Islet of Langerhans (tissue), 1 donor: ENCODE results near the gene CCDC33.
A peak's percentile ranks its signal among the peaks of the same experiment; 100 is the strongest.

ENCODE experiments used
- FAIRE-seq: peaks from one replicate; lab custom pipeline; 2011; peaks lifted over from hg19 to GRCh38; lab: Jason Lieb, UNC

CCDC33 gene

DNA sequence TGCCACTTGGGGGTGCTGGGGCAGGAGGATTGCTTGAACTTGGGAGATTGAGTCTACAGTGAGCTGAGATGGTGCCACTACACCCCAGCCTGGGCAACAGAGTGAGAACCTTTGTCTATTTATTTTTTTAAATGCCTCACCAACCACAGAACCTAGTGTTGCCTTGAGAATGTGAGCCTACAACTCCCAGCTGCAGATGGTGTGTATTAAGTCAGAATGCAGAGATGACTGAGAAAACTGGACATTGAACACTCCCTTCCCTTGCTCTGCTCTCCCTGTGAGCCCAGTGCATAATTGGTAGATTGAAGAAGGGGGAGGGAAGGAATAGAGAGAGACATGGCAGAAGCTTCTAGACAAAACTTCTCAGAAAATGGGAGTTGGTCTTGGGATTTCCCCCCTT, 53.5 kb downstream of the CCDC33 start:
- FAIRE-seq = no peak

GRCh38 chr15:74290645-74291044, 54.5 kb downstream of the CCDC33 start:
- no peak for FAIRE-seq

DNA sequence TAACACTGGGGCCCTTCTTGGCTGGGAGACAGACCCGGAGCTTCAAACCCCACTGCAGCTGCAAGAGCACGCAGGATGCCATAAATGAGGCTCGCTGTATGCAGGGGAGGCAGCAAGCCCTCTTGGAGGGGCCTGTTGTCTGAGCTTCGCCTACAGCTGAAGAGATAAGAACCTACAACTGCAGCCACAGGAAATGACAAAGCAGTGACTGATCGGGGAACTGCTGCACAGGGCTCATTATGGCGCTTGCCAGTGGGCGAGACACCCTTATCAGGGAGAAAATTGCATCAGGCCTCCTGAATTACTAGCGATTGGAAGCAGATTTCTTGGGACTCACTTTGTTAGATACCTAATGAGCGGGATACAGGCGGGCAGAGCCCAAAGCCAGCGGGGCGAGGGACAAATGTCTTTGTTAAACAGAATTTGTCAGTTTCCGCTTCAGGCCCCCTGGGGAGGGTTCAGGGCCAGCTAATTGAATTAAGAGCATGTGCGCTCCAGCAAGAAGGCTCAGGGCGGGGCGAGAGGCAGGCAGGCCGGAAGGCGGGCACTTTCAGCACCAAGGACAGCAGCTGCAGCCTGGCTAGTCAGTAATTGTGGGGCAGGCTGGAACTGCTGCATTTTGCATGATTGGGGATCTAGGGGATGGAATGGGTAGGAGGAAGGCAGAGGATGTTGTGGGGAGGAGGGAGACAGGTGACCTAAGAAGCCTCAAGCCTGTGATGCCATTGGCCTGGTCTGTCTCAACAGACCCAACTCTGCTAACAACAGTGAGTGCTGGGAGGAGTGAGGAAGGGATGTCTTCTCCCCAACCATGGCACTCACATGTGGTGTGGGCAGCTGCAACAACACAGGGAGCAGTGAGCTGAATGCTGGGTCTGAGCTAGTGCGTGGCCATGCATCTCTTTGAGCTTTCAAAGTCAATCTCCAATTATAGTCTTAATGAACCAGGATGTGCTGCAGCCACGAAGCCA, 55.3 kb downstream of the CCDC33 start:
- FAIRE-seq = no peak

DNA sequence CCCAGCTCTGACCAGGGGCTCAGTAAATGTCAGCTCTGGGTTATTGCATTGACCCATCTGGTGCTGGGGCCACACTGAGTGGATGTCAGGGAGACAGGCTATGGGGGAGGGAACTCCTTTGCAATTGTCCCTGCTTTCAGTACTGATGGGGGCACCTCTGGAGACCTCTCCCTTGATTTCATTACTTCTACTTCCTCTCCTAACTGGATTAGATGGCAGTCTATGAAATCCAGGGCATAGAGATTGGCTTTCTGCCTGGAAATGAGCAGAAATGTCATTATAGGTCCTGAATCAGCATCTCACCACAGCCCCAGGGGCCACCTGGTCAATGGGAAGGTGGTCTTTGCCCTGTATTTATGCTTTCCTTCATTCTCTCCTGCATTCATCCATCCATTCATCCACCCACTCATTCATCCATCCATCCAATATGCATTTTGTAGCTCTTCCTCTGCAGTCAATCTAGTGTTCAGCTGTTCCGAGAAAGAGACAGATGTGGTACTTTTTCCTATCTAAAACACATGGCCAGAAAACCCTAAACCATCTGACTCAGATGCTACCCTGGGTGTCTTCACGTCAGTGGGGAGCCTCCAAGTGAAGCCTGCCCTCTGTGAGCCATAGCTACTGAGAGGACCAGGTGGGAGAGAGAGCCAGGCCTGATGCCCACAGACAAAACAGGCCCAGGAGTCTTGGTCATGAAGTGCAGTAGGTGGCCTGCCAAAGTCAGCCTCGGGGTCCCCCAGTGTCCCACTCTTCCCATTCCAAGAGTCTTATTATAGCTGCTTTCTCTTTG, 57.1 kb downstream of the CCDC33 start:
- FAIRE-seq = no peak

DNA sequence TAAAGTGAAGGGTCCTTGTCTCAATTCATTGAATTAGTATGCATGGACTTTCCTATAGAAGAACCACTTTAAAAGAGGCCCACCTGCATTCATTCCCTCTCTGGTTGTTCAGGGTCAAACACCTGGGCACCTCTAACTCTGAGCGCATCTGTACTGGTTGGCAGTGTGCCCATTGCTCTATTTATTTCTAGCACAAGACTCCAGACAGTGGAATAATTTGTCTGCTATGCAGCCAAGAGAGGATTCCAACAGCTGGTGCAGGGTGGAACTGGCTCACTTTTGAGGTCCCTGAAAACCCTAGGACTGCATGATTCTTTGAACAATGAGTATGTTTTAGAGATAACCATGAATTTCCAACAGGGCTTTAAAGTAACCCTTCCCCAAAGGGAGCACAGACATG, 57.9 kb downstream of the CCDC33 start:
- no peak for FAIRE-seq

- FAIRE-seq = no peak
These were observed 59.7 kb downstream of the CCDC33 start for GRCh38 chr15:74295800-74296199.

- no peak for FAIRE-seq
These were observed 61.8 kb downstream of the CCDC33 start for GRCh38 chr15:74297887-74298286.

- no peak for FAIRE-seq
These were observed 64.1 kb downstream of the CCDC33 start for GRCh38 chr15:74300057-74300795.

- no peak for FAIRE-seq
These were observed 65.6 kb downstream of the CCDC33 start for GRCh38 chr15:74301583-74302361.

GRCh38 chr15:74302821-74303359, 66.8 kb downstream of the CCDC33 start:
- no peak for FAIRE-seq

- no peak for FAIRE-seq
These were observed 67.7 kb downstream of the CCDC33 start for GRCh38 chr15:74303741-74304309.

- no peak for FAIRE-seq
These were observed 68.3 kb downstream of the CCDC33 start for GRCh38 chr15:74304431-74304830.

DNA sequence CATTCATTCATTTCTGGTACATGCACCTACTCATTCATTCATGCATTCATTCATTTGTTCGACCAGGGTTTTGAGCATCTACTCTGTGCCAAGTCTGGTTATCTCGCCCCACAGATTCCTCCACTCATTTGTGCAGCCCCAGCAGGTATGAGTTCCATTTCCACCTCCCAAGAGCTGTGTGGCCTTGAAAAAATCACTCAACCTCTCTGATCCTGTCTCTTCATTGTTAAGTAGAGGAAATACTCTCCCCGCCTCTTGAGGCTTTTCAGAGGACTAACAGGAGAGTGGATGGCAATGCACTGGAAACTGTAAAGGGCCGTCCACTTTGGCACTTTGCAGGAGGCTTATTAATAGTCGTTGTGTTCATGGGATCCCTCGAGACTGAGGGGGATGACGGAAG, 69.6 kb downstream of the CCDC33 start:
- FAIRE-seq = no peak

DNA sequence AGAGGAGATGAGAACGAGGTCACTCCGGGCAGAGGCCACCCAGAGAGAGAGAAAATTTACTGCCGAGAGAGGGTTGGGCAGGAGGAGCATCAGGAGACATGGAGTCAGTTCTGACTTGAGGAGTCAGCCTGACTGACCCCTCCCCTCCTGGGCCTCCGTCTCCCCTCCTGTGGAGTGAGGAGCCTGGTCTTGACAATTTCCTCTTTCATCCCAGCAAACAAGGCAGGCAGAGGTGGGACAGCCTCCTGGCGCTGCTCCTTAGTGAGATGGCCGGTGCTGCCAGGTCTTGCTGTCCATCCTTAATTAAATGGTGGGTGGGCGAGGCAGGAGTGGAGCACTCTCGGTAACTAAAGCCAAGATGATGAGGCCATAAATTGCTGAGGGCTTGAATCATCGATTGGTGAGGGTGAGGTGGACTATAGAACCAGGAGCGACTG, 70.7 kb downstream of the CCDC33 start:
- FAIRE-seq = no peak

DNA sequence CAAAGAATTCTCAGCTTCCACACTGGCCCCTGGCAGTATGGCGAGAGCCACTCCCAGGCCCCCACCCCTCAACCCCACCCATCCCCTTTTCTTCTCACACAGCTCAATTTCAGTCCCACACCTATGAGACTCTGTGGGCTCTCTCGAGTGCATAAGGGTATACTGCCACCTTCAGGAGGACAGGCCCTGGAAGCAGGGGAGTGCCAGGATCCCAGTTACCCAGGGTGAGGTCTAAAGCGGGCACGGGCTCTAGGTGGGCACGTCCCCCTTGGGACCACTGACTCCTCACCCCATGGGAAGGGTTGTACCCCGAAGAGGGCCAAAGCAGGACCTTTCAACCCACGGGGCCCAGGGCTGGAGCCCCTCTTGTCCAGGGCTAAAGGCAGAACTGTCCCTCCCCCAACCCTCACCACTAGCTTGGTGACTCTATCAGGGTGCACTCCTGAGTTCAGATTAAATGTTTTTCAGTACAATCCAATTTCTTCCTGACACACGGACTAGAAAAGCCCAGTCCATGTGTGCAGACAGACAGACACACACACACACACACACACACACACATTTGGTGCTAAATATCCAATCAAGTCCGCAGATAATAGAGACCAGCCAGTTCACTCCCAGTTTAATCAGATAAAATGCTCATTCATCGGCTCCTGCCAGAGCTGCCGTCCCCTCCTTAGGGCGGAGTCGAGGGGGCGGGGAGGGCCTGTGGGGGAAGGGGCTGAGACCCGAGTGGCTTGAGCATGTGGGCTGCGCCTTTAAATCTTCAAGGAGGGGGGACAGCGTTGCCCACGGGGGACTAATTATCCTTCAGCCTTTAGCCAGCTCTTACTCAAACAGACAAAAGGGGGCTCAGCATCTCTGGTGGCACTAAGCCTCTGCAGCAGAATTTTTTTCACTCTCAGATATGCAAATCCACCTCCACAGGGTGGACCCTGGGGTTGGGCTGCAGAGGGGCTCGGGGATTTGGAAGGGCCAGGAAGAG, 72.0 kb downstream of the CCDC33 start:
- no peak for FAIRE-seq

GRCh38 chr15:74311734-74312444, 75.8 kb downstream of the CCDC33 start:
- FAIRE-seq = no peak

DNA sequence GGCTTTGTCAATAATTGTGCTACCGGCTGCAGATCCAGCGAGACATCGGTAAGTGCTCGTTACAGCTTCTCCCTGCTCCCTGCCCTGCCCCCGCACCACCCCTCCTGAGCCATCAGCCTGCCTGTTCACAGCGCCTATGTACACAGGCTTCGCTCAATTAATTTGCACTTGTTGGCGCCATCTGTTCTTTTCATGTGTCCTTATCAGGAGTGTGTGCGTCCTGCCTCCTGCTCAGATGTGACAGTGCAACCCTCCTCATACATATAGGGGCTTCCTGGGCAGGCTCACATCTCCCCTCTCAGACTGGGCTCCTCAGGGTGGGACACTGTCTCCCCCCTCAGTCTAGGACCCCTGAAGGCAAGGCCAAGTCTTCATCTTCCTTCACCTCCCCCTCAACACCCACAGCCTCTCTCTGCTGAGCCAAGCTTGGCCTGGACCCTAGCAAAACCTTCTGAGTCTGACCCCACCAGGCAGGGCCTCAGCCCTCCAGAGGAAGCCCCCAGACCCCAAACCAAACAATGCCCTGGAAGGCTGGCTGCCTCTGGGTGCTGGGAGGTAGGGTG, 76.4 kb downstream of the CCDC33 start:
- FAIRE-seq = peak; percentile 74

- no peak for FAIRE-seq
These were observed 77.8 kb downstream of the CCDC33 start for GRCh38 chr15:74313889-74314288.
